ENCODE results near the gene KRT83. TPM values are rescaled to one million over a fixed set of nuclear protein-coding genes. Genes with fewer than 3 reads are reported as not detected.

Gene KRT83
- polyA plus RNA-seq, 2 of the 4 experiments (the other 2 are of a cell fraction), result 20.4 to 44.8 TPM

GRCh38 chr12:52359621-52360061 lies 38.4 kb upstream of the KRT83 start:
- Histone ChIP-seq H3K27ac (peak overlapping the region in 1 of 2 experiments; percentile 15; a peak in 1 of 6 replicates), H3K4me2 (no peak overlapping the region), H3K9me3 (no peaks in the 10 kb centered on the region), H3K4me1 (0 out of 3 replicates have a peak, but pooled peaks cover 3% of the 10 kb centered on the region), H3K4me3 (no peak overlapping the region)
- no peak for ATAC-seq
- FAIRE-seq, result no peak
- TF ChIP-seq CHD2 (IDR thresholded peaks at IDR 0.05; ENCODE audit: low read length, partially characterized antibody) (no peak), MAFK (IDR thresholded peaks at IDR 0.05; ENCODE audit: partially characterized antibody) (no peak), FOXS1 (CRISPR knock-in tag; IDR thresholded peaks at IDR 0.05) (no peak), RAD21 (conservative IDR thresholded peaks at IDR 0.05 in 1 of 2, IDR thresholded peaks at IDR 0.05 in 1 of 2) (no peak), EP300 (IDR thresholded peaks at IDR 0.05) (no peak), RARB (CRISPR knock-in tag; IDR thresholded peaks at IDR 0.05) (no peak)
- TF ChIP-seq, protein P1, sequence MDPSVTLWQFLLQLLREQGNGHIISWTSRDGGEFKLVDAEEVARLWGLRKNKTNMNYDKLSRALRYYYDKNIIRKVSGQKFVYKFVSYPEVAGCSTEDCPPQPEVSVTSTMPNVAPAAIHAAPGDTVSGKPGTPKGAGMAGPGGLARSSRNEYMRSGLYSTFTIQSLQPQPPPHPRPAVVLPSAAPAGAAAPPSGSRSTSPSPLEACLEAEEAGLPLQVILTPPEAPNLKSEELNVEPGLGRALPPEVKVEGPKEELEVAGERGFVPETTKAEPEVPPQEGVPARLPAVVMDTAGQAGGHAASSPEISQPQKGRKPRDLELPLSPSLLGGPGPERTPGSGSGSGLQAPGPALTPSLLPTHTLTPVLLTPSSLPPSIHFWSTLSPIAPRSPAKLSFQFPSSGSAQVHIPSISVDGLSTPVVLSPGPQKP (IDR thresholded peaks at IDR 0.05; ENCODE audit: low read depth, low read length), result no peak
- no peak for DNase-seq (ENCODE audit: low read depth in 1 of 2, low spot score in 1 of 2)
- ChIA-PET POLR2A (no interaction called here), CTCF (interaction anchor here (1.5 to 46.1 kb wide), 6 partner anchors 12 to 621 kb away, joined by 5 to 1221 read pairs (median 12); no protein-coding TSS in a partner anchor)
- 79% methylated on average over 5 of the region's 5 CpGs for WGBS (ENCODE audit: missing lambda C conversion rate)

GRCh38 chr12:52358575-52359350 lies 37.6 kb upstream of the KRT83 start:
- H3K4me2 ChIP-seq, result no peak overlapping the region
- WGBS (ENCODE audit: missing lambda C conversion rate), result 81% methylated on average over 5 of the region's 5 CpGs
- FAIRE-seq (no peak), DNase-seq (ENCODE audit: low read depth in 1 of 2, low spot score in 1 of 2) (no peak), ATAC-seq (no peak)
- no peak for TF ChIP-seq ESRRA (IDR thresholded peaks at IDR 0.05; ENCODE audit: borderline replicate concordance, low read length)
- no peak for TF ChIP-seq HOXB5 (CRISPR knock-in tag; IDR thresholded peaks at IDR 0.05)
- TF ChIP-seq, protein P2, sequence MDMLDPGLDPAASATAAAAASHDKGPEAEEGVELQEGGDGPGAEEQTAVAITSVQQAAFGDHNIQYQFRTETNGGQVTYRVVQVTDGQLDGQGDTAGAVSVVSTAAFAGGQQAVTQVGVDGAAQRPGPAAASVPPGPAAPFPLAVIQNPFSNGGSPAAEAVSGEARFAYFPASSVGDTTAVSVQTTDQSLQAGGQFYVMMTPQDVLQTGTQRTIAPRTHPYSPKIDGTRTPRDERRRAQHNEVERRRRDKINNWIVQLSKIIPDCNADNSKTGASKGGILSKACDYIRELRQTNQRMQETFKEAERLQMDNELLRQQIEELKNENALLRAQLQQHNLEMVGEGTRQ (IDR thresholded peaks at IDR 0.05), result no peak
- no peak for TF ChIP-seq TFCP2L1 (CRISPR knock-in tag; IDR thresholded peaks at IDR 0.05)
- POLR2A ChIA-PET, result no interaction called here
- peak overlapping the region in 1 of 2 experiments; percentile 24; a peak in 1 of 6 replicates for H3K27ac ChIP-seq
- no peak overlapping the region for H3K4me3 ChIP-seq
- no peaks in the 10 kb centered on the region for H3K9me3 ChIP-seq
- 0 out of 3 replicates have a peak, but pooled peaks cover 3% of the 10 kb centered on the region for H3K4me1 ChIP-seq
- CTCF ChIA-PET, result interaction anchor here (0.7 to 46.1 kb wide), 8 partner anchors 13 to 586 kb away, joined by 3 to 1221 read pairs (median 6); no protein-coding TSS in a partner anchor

GRCh38 chr12:52356762-52357580 lies 35.8 kb upstream of the KRT83 start:
- DNase-seq (ENCODE audit: low read depth in 1 of 2, low spot score in 1 of 2) (no peak), FAIRE-seq (no peak), ATAC-seq (no peak)
- H3K4me1 ChIP-seq, result 0 out of 3 replicates have a peak, but pooled peaks cover 3% of the 10 kb centered on the region
- no peak overlapping the region for H3K4me3 ChIP-seq
- no peaks in the 10 kb centered on the region for H3K9me3 ChIP-seq
- no peak overlapping the region for H3K27ac ChIP-seq
- ChIA-PET POLR2A (no interaction called here), CTCF (interaction anchor here (1.5 to 46.1 kb wide), 4 partner anchors 14 to 517 kb away, joined by 3 to 1221 read pairs (median 40); no protein-coding TSS in a partner anchor)
- WGBS (ENCODE audit: missing lambda C conversion rate), result 86% methylated on average over 20 of the region's 20 CpGs
- no peak overlapping the region for H3K4me2 ChIP-seq
- no peak for TF ChIP-seq NPAS2 (CRISPR knock-in tag; IDR thresholded peaks at IDR 0.05; ENCODE audit: borderline replicate concordance)
- TF ChIP-seq FOSB (CRISPR knock-in tag; IDR thresholded peaks at IDR 0.05), result no peak
- TF ChIP-seq, protein P3, sequence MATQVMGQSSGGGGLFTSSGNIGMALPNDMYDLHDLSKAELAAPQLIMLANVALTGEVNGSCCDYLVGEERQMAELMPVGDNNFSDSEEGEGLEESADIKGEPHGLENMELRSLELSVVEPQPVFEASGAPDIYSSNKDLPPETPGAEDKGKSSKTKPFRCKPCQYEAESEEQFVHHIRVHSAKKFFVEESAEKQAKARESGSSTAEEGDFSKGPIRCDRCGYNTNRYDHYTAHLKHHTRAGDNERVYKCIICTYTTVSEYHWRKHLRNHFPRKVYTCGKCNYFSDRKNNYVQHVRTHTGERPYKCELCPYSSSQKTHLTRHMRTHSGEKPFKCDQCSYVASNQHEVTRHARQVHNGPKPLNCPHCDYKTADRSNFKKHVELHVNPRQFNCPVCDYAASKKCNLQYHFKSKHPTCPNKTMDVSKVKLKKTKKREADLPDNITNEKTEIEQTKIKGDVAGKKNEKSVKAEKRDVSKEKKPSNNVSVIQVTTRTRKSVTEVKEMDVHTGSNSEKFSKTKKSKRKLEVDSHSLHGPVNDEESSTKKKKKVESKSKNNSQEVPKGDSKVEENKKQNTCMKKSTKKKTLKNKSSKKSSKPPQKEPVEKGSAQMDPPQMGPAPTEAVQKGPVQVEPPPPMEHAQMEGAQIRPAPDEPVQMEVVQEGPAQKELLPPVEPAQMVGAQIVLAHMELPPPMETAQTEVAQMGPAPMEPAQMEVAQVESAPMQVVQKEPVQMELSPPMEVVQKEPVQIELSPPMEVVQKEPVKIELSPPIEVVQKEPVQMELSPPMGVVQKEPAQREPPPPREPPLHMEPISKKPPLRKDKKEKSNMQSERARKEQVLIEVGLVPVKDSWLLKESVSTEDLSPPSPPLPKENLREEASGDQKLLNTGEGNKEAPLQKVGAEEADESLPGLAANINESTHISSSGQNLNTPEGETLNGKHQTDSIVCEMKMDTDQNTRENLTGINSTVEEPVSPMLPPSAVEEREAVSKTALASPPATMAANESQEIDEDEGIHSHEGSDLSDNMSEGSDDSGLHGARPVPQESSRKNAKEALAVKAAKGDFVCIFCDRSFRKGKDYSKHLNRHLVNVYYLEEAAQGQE (IDR thresholded peaks at IDR 0.05), result no peak
- TF ChIP-seq HEYL (CRISPR knock-in tag; IDR thresholded peaks at IDR 0.05), result no peak
- TF ChIP-seq KDM1A (IDR thresholded peaks at IDR 0.05; ENCODE audit: low read depth), result no peak
- no peak for TF ChIP-seq TP53 (CRISPR knock-in tag; IDR thresholded peaks at IDR 0.05)
- no peak for TF ChIP-seq RARB (CRISPR knock-in tag; IDR thresholded peaks at IDR 0.05)
- TF ChIP-seq HDAC2 (IDR thresholded peaks at IDR 0.05), result no peak
- no peak for TF ChIP-seq KDM5A (IDR thresholded peaks at IDR 0.05)
